HEK293 (cell line): ENCODE data around the gene DPY19L1.

Experiments used
- CTCF ChIA-PET: fragments of 350-600 bp; formaldehyde crosslinking; extraction: SDS; loops from one replicate; lab custom pipeline; 2021; ENCODE audit warnings: antibody characterized with exemption; lab: Yijun Ruan, JAX
- POLR2A ChIA-PET: fragments of 300-600 bp; formaldehyde crosslinking; extraction: SDS; loops from one replicate; lab custom pipeline; 2020; ENCODE audit warnings: antibody characterized with exemption, inconsistent platforms; lab: Yijun Ruan, JAX
- H3K27ac ChIP-seq: fragments of 200-500 bp; sonication (Bioruptor generic); 2 replicates; pipeline ENCODE4 v1.5.1; 2014; ENCODE audit warnings: low read depth, low read length, control low read depth, inconsistent platforms; ENCODE audit errors: extremely low read depth
- H3K36me3 ChIP-seq, 2 experiments: fragments of 200-500 bp in 1 of 2; sonication (Bioruptor generic) in 1 of 2; 1 replicate in 1 of 2; 2 replicates in 1 of 2; pipeline ENCODE4 v1.5.1; 2014 to 2017; ENCODE audit warnings: inconsistent platforms in 2 of 2, low read length in 2 of 2; ENCODE audit not compliant: control insufficient read depth in 2 of 2, insufficient read depth in 1 of 2
- H3K4me1 ChIP-seq: fragments of 200-500 bp; sonication (Bioruptor generic); 2 replicates; pipeline ENCODE4 v1.5.1; 2014; ENCODE audit warnings: mild to moderate bottlenecking, low read length, inconsistent platforms; ENCODE audit not compliant: control insufficient read depth, insufficient read depth
- H3K4me3 ChIP-seq: 2 replicates; pipeline ENCODE4 v1.5.1; 2011; ENCODE audit warnings: low read depth, mild to moderate bottlenecking, control low read depth, low read length, moderate library complexity
- H3K9me3 ChIP-seq: fragments of 200-500 bp; sonication (Bioruptor generic); 2 replicates; pipeline ENCODE4 v1.5.1; 2014; ENCODE audit warnings: low read depth, low read length, inconsistent platforms; ENCODE audit not compliant: control insufficient read depth, insufficient read depth
- HOXD13 ChIP-seq: sonication (generic); formaldehyde crosslinking; IDR thresholded peaks from 2 replicates; pipeline ENCODE4 v1.8.0; 2022; ENCODE audit warnings: missing genetic modification reagents, borderline replicate concordance
- PATZ1 ChIP-seq: fragments of 450-650 bp; formaldehyde crosslinking; IDR thresholded peaks from 2 replicates; pipeline ENCODE4 v1.5.1; 2016; ENCODE audit warnings: missing biosample characterization, missing genetic modification characterization
- SETDB1 ChIP-seq: IDR thresholded peaks from one replicate; pipeline ENCODE4 v1.6.1; 2017; ENCODE audit warnings: mild to moderate bottlenecking, low read length, moderate library complexity, mixed read lengths; ENCODE audit not compliant: insufficient read length
- SP2 ChIP-seq: fragments of 450-650 bp; formaldehyde crosslinking; IDR thresholded peaks from 2 replicates; pipeline ENCODE4 v1.5.1; 2016; ENCODE audit warnings: missing biosample characterization, missing genetic modification characterization
- TSHZ1 ChIP-seq: fragments of 450-650 bp; formaldehyde crosslinking; IDR thresholded peaks from 2 replicates; pipeline ENCODE4 v1.5.1; 2016; ENCODE audit warnings: missing biosample characterization, missing genetic modification characterization, borderline replicate concordance
- ZBTB17 ChIP-seq: fragments of 450-650 bp; formaldehyde crosslinking; IDR thresholded peaks from 2 replicates; pipeline ENCODE4 v1.5.1; 2016; ENCODE audit warnings: missing biosample characterization, missing genetic modification characterization
- ZBTB20 ChIP-seq: fragments of 450-650 bp; formaldehyde crosslinking; IDR thresholded peaks from 2 replicates; pipeline ENCODE4 v1.5.1; 2016; ENCODE audit warnings: missing biosample characterization, missing genetic modification characterization
- ZBTB8A ChIP-seq: fragments of 450-650 bp; formaldehyde crosslinking; IDR thresholded peaks from 2 replicates; pipeline ENCODE4 v1.5.1; 2016; ENCODE audit warnings: missing biosample characterization, missing genetic modification characterization
- ZNF211 ChIP-seq: fragments of 450-650 bp; formaldehyde crosslinking; IDR thresholded peaks from 2 replicates; pipeline ENCODE4 v1.5.1; 2016; ENCODE audit warnings: low read depth, missing biosample characterization, missing genetic modification characterization
- ZNF341 ChIP-seq: fragments of 450-650 bp; formaldehyde crosslinking; IDR thresholded peaks from 2 replicates; pipeline ENCODE4; 2016; ENCODE audit warnings: low read depth, missing biosample characterization, missing genetic modification characterization
- ZNF354C ChIP-seq: fragments of 450-650 bp; formaldehyde crosslinking; IDR thresholded peaks from 2 replicates; pipeline ENCODE4 v1.5.1; 2016; ENCODE audit warnings: missing biosample characterization, missing genetic modification characterization, low read depth, borderline replicate concordance
- ZNF362 ChIP-seq: fragments of 450-650 bp; formaldehyde crosslinking; IDR thresholded peaks from 2 replicates; pipeline ENCODE4 v1.5.1; 2016; ENCODE audit warnings: missing biosample characterization, missing genetic modification characterization
- ZNF398 ChIP-seq: fragments of 450-650 bp; formaldehyde crosslinking; IDR thresholded peaks from 2 replicates; pipeline ENCODE4 v1.5.1; 2017; ENCODE audit warnings: missing biosample characterization, missing genetic modification characterization
- ZNF449 ChIP-seq: fragments of 450-650 bp; formaldehyde crosslinking; IDR thresholded peaks from 2 replicates; pipeline ENCODE4 v1.5.1; 2017; ENCODE audit warnings: missing biosample characterization, mild to moderate bottlenecking, missing genetic modification characterization, moderate library complexity
- ZNF488 ChIP-seq: fragments of 450-650 bp; formaldehyde crosslinking; IDR thresholded peaks from 2 replicates; pipeline ENCODE4 v1.5.1; 2016; ENCODE audit warnings: missing biosample characterization, missing genetic modification characterization
- ZNF747 ChIP-seq: fragments of 450-650 bp; formaldehyde crosslinking; IDR thresholded peaks from 2 replicates; pipeline ENCODE4 v1.5.1; 2016; ENCODE audit warnings: missing biosample characterization, missing genetic modification characterization
- ZNF785 ChIP-seq: fragments of 450-650 bp; formaldehyde crosslinking; IDR thresholded peaks from 2 replicates; pipeline ENCODE4 v1.5.1; 2016; ENCODE audit warnings: missing biosample characterization, missing genetic modification characterization
- ZSCAN5A ChIP-seq: fragments of 450-650 bp; formaldehyde crosslinking; IDR thresholded peaks from 2 replicates; pipeline ENCODE4 v1.5.1; 2016; ENCODE audit warnings: missing biosample characterization, missing genetic modification characterization
- ZXDB ChIP-seq: fragments of 450-650 bp; formaldehyde crosslinking; IDR thresholded peaks from 2 replicates; pipeline ENCODE4 v1.5.1; 2016; ENCODE audit warnings: missing biosample characterization, missing genetic modification characterization

Gene DPY19L1

GRCh38 chr7:35037526-35038341 is 449 bp upstream of the DPY19L1 start (continued):
- TF ChIP-seq ZNF449 (tag by site-specific recombination) (no peak), ZNF354C (tag by site-specific recombination) (no peak), ZNF747 (tag by site-specific recombination) (no peak), TSHZ1 (tag by site-specific recombination) (no peak), ZNF488 (tag by site-specific recombination) (no peak)
- TF ChIP-seq, all 188 proteins: peak for 34

GRCh38 chr7:35036361-35037171 is 719 bp downstream of the DPY19L1 start:
- H3K4me3 ChIP-seq: peak overlapping the region; percentile 82
- ChIA-PET CTCF (interaction anchor here (0.6 to 1.4 kb wide), 5 partner anchors 49 to 902 kb away, joined by 3 to 5 read pairs (median 3); no protein-coding TSS in a partner anchor), POLR2A (interaction anchor here (0.8 kb wide), 1 partner anchor 10 kb away, joined by 3 read pairs; no protein-coding TSS in a partner anchor)
- no peaks in the 10 kb centered on the region for H3K36me3 ChIP-seq
- H3K9me3 ChIP-seq: no peaks in the 10 kb centered on the region
- H3K27ac ChIP-seq: peak overlapping the region; percentile 81
- peaks cover 2% of the 10 kb centered on the region; the same call in 1 of the 2 replicates for H3K4me1 ChIP-seq
- peak; percentile 40; the same call in 1 of the 2 replicates for TF ChIP-seq ZBTB17
- no peak for TF ChIP-seq ZNF211 (tag by site-specific recombination)
- TF ChIP-seq ZXDB (tag by site-specific recombination): no peak
- TF ChIP-seq ZNF362 (tag by site-specific recombination): no peak
- TF ChIP-seq PATZ1 (tag by site-specific recombination): peak; percentile 28; the same call in 1 of the 2 replicates
- peak; percentile 71 for TF ChIP-seq ZNF341 (tag by site-specific recombination)
- no peak for TF ChIP-seq ZSCAN5A (tag by site-specific recombination)
- TF ChIP-seq ZNF398 (tag by site-specific recombination): peak; percentile 32; the same call in 1 of the 2 replicates
- TF ChIP-seq HOXD13 (CRISPR knock-in tag): no peak
- TF ChIP-seq ZBTB20 (tag by site-specific recombination): 0 out of 2 replicates have a peak, but pooled peaks have one; percentile 62
- no peak for TF ChIP-seq SETDB1
- TF ChIP-seq SP2 (tag by site-specific recombination): peak; percentile 42; the same call in 1 of the 2 replicates
- TF ChIP-seq ZNF785 (tag by site-specific recombination): no peak
- peak; percentile 47 for TF ChIP-seq ZBTB8A (tag by site-specific recombination)
